ENCODE data around the gene DCBLD2. TPM values are rescaled to one million over a fixed set of nuclear protein-coding genes. Genes with fewer than 3 reads are reported as not detected.
A peak's percentile ranks its signal among the peaks of the same experiment; 100 is the strongest.

The DCBLD2 gene
- total RNA-seq, 1 donor from 2014 or later: 145 TPM

GRCh38 chr3:98900265-98901118 is 1.0 kb downstream of the DCBLD2 start:
- TF ChIP-seq EZH2phosphoT487 (IDR thresholded peaks at IDR 0.05) (no peak), CTCF (IDR thresholded peaks at IDR 0.05) (no peak), EZH2 (IDR thresholded peaks at IDR 0.05) (no peak)
- no peaks in the 10 kb centered on the region for H3K27me3 ChIP-seq
- H3K4me3 ChIP-seq: peak overlapping the region; percentile 98
- peak overlapping the region; percentile 61 for H2AFZ ChIP-seq (replicated peaks)
- H3K4me2 ChIP-seq: peak overlapping the region; percentile 80
- H3K9me3 ChIP-seq (ENCODE audit: low read depth): no peaks in the 10 kb centered on the region
- no peaks in the 10 kb centered on the region for H3K27me3 Mint-ChIP-seq (ENCODE audit: insufficient read depth, low read depth)
- peaks cover 19% of the 10 kb centered on the region for H3F3A ChIP-seq (ENCODE audit: low read depth)
- peak overlapping the region; percentile 96 for H3K4me3 Mint-ChIP-seq
- H3K36me3 ChIP-seq: no peaks in the 10 kb centered on the region
- H3K4me1 ChIP-seq: peaks cover 36% of the 10 kb centered on the region
- peaks cover 12% of the 10 kb centered on the region for H3K9me3 Mint-ChIP-seq
- peak overlapping the region; percentile 98 for H3K27ac ChIP-seq
- peaks cover 21% of the 10 kb centered on the region for H3K36me3 Mint-ChIP-seq
- peak; percentile 13 for DNase-seq (ENCODE audit: low spot score)
- H4K20me1 ChIP-seq (ENCODE audit: low read depth): peaks cover 53% of the 10 kb centered on the region
- H3K79me2 ChIP-seq (ENCODE audit: low read depth): peaks cover 55% of the 10 kb centered on the region
- peak overlapping the region; percentile 76 for H3K27ac Mint-ChIP-seq
- H3K9ac ChIP-seq: peak overlapping the region; percentile 90
- H3K4me1 Mint-ChIP-seq: peaks cover 21% of the 10 kb centered on the region

- DNase-seq (ENCODE audit: low spot score): no peak
- H3K36me3 ChIP-seq: no peaks in the 10 kb centered on the region
- H2AFZ ChIP-seq (replicated peaks): no peak overlapping the region
- peaks cover 83% of the 10 kb centered on the region for H3K79me2 ChIP-seq (ENCODE audit: low read depth)
- H3K9me3 ChIP-seq (ENCODE audit: low read depth): no peaks in the 10 kb centered on the region
- H3K27ac ChIP-seq: no peak overlapping the region
- H3K27me3 ChIP-seq: no peaks in the 10 kb centered on the region
- Mint-ChIP-seq H3K36me3 (peaks cover 40% of the 10 kb centered on the region), H3K4me3 (no peak overlapping the region), H3K27me3 (ENCODE audit: insufficient read depth, low read depth) (no peaks in the 10 kb centered on the region), H3K27ac (no peak overlapping the region), H3K4me1 (peaks cover 28% of the 10 kb centered on the region), H3K9me3 (peaks cover 25% of the 10 kb centered on the region)
- peak overlapping the region; percentile 80 for H3K4me2 ChIP-seq
- H4K20me1 ChIP-seq (ENCODE audit: low read depth): peaks cover 81% of the 10 kb centered on the region
- H3K4me1 ChIP-seq: peaks cover 48% of the 10 kb centered on the region
- H3F3A ChIP-seq (ENCODE audit: low read depth): peaks cover 27% of the 10 kb centered on the region
- H3K4me3 ChIP-seq: peak overlapping the region; percentile 23
- H3K9ac ChIP-seq: no peak overlapping the region
- no peak for TF ChIP-seq EZH2phosphoT487 (IDR thresholded peaks at IDR 0.05)
- TF ChIP-seq EZH2 (IDR thresholded peaks at IDR 0.05): no peak
- TF ChIP-seq CTCF (IDR thresholded peaks at IDR 0.05): no peak
Observed at GRCh38 chr3:98897701-98898100, 3.8 kb downstream of the DCBLD2 start.

DNA sequence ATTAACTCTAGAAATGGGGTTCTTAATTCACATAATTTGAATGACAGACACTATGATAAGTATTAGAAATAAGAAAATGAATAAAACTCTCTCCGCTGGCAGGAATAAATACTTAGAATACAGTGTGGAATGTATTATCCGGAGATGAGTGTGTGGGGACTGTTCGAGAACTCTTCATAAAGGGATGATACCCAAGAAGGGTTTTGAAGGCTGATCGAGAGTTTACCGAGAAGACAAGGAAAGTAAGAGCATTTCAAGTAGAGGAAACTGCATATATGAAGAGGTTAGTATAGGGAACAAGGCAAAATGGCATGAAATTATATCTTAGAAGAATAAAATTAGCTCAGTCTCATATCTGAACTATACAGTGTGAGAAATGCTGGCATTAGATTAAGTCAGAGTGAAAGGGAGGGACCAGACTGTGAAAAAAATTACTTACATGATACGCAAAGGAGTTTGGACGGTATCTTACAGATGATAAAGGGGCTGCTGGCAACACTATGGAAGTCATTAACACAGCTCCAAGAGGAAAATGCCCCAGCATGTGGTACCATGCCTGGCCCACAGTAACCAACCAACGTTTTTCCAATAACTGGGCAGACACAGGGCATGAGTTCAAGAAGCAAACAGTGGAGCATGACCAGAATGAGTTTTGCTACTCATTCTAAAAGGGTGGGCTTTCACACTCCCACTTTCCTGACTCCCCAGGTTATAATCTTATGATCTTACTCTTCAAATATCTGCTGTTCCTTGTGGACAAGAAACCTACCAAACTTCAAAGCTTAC is 6.5 kb downstream of the DCBLD2 start:
- H3K4me1 Mint-ChIP-seq: peaks cover 22% of the 10 kb centered on the region
- no peak overlapping the region for H3K4me2 ChIP-seq
- no peak for DNase-seq (ENCODE audit: low spot score)
- H2AFZ ChIP-seq (replicated peaks): no peak overlapping the region
- H3K4me1 ChIP-seq: peaks cover 48% of the 10 kb centered on the region
- H3K27me3 Mint-ChIP-seq (ENCODE audit: insufficient read depth, low read depth): no peaks in the 10 kb centered on the region
- TF ChIP-seq CTCF (IDR thresholded peaks at IDR 0.05): no peak
- H3K27ac Mint-ChIP-seq: no peak overlapping the region
- H3K4me3 Mint-ChIP-seq: no peak overlapping the region
- H3K9me3 Mint-ChIP-seq: peaks cover 30% of the 10 kb centered on the region
- H3K4me3 ChIP-seq: no peak overlapping the region
- peaks cover 15% of the 10 kb centered on the region for H3F3A ChIP-seq (ENCODE audit: low read depth)
- H3K27me3 ChIP-seq: no peaks in the 10 kb centered on the region
- H3K9ac ChIP-seq: no peak overlapping the region
- peaks cover 100% of the 10 kb centered on the region for H3K79me2 ChIP-seq (ENCODE audit: low read depth)
- H3K9me3 ChIP-seq (ENCODE audit: low read depth): no peaks in the 10 kb centered on the region
- H3K27ac ChIP-seq: no peak overlapping the region
- H3K36me3 Mint-ChIP-seq: peaks cover 45% of the 10 kb centered on the region
- H3K36me3 ChIP-seq: no peaks in the 10 kb centered on the region
- H4K20me1 ChIP-seq (ENCODE audit: low read depth): peaks cover 98% of the 10 kb centered on the region
